ENCODE measurements around the gene RBM18.

DNA sequence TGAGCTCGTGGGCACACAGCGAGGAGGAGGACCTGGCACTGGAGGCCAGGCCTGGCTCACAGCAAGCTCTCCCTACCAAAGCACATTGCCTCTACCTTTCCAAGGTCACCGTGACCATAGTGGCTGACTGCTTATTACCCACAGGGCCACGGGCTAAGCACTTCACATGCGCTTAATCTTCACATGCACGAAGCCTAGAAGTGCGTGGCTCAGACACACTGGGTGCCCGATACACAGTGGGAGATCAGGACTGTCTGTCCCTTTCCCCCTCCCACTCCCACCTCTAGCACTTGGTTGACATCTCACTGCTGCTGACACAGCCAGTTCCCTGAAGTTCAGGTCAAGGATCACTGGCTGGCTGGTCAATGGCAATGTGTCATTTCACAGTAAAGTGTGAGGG, 59.5 kb downstream of the RBM18 start:
- TF ChIP-seq, protein P1, sequence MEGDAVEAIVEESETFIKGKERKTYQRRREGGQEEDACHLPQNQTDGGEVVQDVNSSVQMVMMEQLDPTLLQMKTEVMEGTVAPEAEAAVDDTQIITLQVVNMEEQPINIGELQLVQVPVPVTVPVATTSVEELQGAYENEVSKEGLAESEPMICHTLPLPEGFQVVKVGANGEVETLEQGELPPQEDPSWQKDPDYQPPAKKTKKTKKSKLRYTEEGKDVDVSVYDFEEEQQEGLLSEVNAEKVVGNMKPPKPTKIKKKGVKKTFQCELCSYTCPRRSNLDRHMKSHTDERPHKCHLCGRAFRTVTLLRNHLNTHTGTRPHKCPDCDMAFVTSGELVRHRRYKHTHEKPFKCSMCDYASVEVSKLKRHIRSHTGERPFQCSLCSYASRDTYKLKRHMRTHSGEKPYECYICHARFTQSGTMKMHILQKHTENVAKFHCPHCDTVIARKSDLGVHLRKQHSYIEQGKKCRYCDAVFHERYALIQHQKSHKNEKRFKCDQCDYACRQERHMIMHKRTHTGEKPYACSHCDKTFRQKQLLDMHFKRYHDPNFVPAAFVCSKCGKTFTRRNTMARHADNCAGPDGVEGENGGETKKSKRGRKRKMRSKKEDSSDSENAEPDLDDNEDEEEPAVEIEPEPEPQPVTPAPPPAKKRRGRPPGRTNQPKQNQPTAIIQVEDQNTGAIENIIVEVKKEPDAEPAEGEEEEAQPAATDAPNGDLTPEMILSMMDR (IDR thresholded peaks at IDR 0.05) = no peak
- no peak for TF ChIP-seq POLR2A (IDR thresholded peaks at IDR 0.05)

Measured in lower leg skin (tissue), 3 donors.